Measurements from ENCODE around the gene ARMC8. TPM values are rescaled to one million over a fixed set of nuclear protein-coding genes. Genes with fewer than 3 reads are reported as not detected.

The ARMC8 gene
- total RNA-seq, 1 experiment from 2014 or later = 63.6 TPM

DNA sequence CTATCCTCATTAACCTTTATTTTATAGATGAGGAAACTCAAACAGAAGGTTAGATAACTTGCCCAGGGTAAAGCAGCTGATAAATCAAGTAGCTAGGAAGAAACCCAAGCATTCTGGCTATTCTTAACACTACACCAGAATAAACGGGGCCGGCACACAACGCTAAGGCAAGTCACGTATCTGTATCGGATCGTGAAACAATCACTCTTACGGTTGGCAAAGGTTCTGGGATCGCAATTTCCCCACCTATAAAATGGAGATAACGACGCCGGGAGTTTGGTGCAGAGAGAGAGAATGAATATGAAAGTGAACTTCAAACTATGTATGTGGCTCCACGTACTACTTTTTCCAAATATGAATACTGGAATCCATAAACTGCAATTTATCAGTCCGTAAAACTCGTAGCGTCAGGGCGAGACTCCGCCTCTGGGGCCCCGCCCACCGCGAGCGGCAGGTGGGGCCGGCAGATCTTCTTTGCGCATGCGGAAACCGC, 252 bp upstream of the ARMC8 start:
- H3K9ac ChIP-seq (ENCODE audit: extremely low read depth, insufficient read length, low read length) = peak overlapping the region; percentile 99
- peaks cover 15 to 24% (median 16%) of the 10 kb centered on the region in 3 experiments; a peak in 6 of 7 replicates for H3K36me3 Mint-ChIP-seq (ENCODE audit: insufficient read depth in 1 of 3, low read depth in 3 of 3)
- peak overlapping the region; percentile 41 for H2AFZ ChIP-seq (ENCODE audit: low read length)
- H4K5ac ChIP-seq (ENCODE audit: insufficient read length, low read depth, low read length) = peak overlapping the region; percentile 99
- H4K91ac ChIP-seq (ENCODE audit: insufficient read length, low read depth, low read length) = no peak overlapping the region
- H2BK12ac ChIP-seq (ENCODE audit: insufficient read length, low read depth, low read length) = no peak overlapping the region
- no peaks in the 10 kb centered on the region for H3K9me3 ChIP-seq (ENCODE audit: control insufficient read depth, low read depth, low read length)
- peak overlapping the region; percentile 100; a peak in 6 of 7 replicates for H3K27ac Mint-ChIP-seq
- no peak overlapping the region for H3K27ac ChIP-seq (ENCODE audit: insufficient read length, low read depth, low read length)
- no peaks in the 10 kb centered on the region for H3K4me1 ChIP-seq (ENCODE audit: insufficient read depth, low read length)
- no peaks in the 10 kb centered on the region for H3K23me2 ChIP-seq (ENCODE audit: insufficient read length, low read depth, low read length, poor library complexity, severe bottlenecking)
- TF ChIP-seq, protein P1, sequence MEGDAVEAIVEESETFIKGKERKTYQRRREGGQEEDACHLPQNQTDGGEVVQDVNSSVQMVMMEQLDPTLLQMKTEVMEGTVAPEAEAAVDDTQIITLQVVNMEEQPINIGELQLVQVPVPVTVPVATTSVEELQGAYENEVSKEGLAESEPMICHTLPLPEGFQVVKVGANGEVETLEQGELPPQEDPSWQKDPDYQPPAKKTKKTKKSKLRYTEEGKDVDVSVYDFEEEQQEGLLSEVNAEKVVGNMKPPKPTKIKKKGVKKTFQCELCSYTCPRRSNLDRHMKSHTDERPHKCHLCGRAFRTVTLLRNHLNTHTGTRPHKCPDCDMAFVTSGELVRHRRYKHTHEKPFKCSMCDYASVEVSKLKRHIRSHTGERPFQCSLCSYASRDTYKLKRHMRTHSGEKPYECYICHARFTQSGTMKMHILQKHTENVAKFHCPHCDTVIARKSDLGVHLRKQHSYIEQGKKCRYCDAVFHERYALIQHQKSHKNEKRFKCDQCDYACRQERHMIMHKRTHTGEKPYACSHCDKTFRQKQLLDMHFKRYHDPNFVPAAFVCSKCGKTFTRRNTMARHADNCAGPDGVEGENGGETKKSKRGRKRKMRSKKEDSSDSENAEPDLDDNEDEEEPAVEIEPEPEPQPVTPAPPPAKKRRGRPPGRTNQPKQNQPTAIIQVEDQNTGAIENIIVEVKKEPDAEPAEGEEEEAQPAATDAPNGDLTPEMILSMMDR (conservative IDR thresholded peaks at IDR 0.05) = no peak
- H2AK5ac ChIP-seq (ENCODE audit: insufficient read length, low read length) = no peak overlapping the region
- H2BK5ac ChIP-seq (ENCODE audit: insufficient read length, low read length) = no peak overlapping the region
- peak overlapping the region; percentile 74 for H3K4me2 ChIP-seq (ENCODE audit: insufficient read depth, insufficient read length, low read length)
- no peak overlapping the region for H3K4ac ChIP-seq (ENCODE audit: low read depth, low read length)
- H3T11ph ChIP-seq (ENCODE audit: low read length) = no peak overlapping the region
- H2BK20ac ChIP-seq (ENCODE audit: low read depth, low read length, poor library complexity, severe bottlenecking) = no peak overlapping the region
- no peak overlapping the region for H4K8ac ChIP-seq (replicated peaks; ENCODE audit: insufficient read length, low read depth, low read length)
- no peak overlapping the region for H2BK15ac ChIP-seq (ENCODE audit: low read depth, low read length)
- peak; percentile 87 for DNase-seq
- H3K27me3 ChIP-seq (ENCODE audit: insufficient read depth, low read length) = no peaks in the 10 kb centered on the region
- H3K18ac ChIP-seq (ENCODE audit: insufficient read length, low read depth, low read length) = no peak overlapping the region
- H2BK120ac ChIP-seq (ENCODE audit: low read depth, low read length, poor library complexity, severe bottlenecking) = no peak overlapping the region
- WGBS (ENCODE audit: extremely low coverage, insufficient read length, low lambda C conversion rate) = no CpG with 5 or more reads among the region's 25 CpGs
- H3K4me3 Mint-ChIP-seq = peak overlapping the region; percentile 95 to 96
- H3K27me3 Mint-ChIP-seq (ENCODE audit: low read depth) = peaks cover 29% of the 10 kb centered on the region
- H4K20me1 ChIP-seq (ENCODE audit: control insufficient read depth, insufficient read depth, insufficient read length) = no peaks in the 10 kb centered on the region
- peaks cover 18% of the 10 kb centered on the region; the same call in 1 of the 2 replicates for H3K79me2 ChIP-seq (ENCODE audit: insufficient read depth, low read length)
- H3K56ac ChIP-seq (ENCODE audit: insufficient read length, low read depth, low read length) = no peak overlapping the region
- H3K79me1 ChIP-seq (ENCODE audit: insufficient read depth, low read depth, low read length, poor library complexity, severe bottlenecking) = no peaks in the 10 kb centered on the region
- H3K23ac ChIP-seq (ENCODE audit: insufficient read length, low read depth, low read length) = no peak overlapping the region
- no peak overlapping the region for H3K14ac ChIP-seq (ENCODE audit: insufficient read depth, low read length)
- peaks cover 13 to 22% of the 10 kb centered on the region in 2 experiments for H3K4me1 Mint-ChIP-seq
- no peaks in the 10 kb centered on the region; a peak in 1 of 5 replicates for H3K9me3 Mint-ChIP-seq

All from H9 (cell line).